HepG2 (cell line): Measurements from ENCODE around the gene CHID1. TPM values are rescaled to one million over a fixed set of nuclear protein-coding genes. Genes with fewer than 3 reads are reported as not detected.

Experiments
- DNMT3B ChIP-seq: conservative IDR thresholded peaks from 2 replicates; pipeline ENCODE4 v1.6.1; 2016; ENCODE audit warnings: missing biosample characterization, control low read depth
- FIP1L1 ChIP-seq: fragments of 200-400 bp; formaldehyde crosslinking; IDR thresholded peaks from 2 replicates; pipeline ENCODE4 v1.6.1; 2018; ENCODE audit warnings: low read depth, mild to moderate bottlenecking, low read length, moderate library complexity, borderline replicate concordance; ENCODE audit not compliant: insufficient read depth
- FOXK2 ChIP-seq: fragments of 450-650 bp; IDR thresholded peaks from 2 replicates; pipeline ENCODE4 v1.6.1; 2016
- GRHL1 ChIP-seq: sonication (generic); formaldehyde crosslinking; conservative IDR thresholded peaks from 2 replicates; pipeline ENCODE4 v1.8.0; 2022; ENCODE audit warnings: missing genetic modification reagents
- MAFG ChIP-seq: sonication (generic); formaldehyde crosslinking; IDR thresholded peaks from 2 replicates; pipeline ENCODE4 v1.5.1; 2020; ENCODE audit warnings: mild to moderate bottlenecking, missing genetic modification reagents
- NFIB ChIP-seq: sonication (generic); formaldehyde crosslinking; IDR thresholded peaks from 2 replicates; pipeline ENCODE4 v1.9.0; 2021; ENCODE audit warnings: missing genetic modification reagents, mild to moderate bottlenecking, borderline replicate concordance
- PAF1 ChIP-seq: IDR thresholded peaks from 2 replicates; pipeline ENCODE4 v1.6.1; 2016; ENCODE audit warnings: missing genetic modification reagents, missing compliant biosample characterization
- SNRNP70 ChIP-seq: fragments of 200-400 bp; formaldehyde crosslinking; IDR thresholded peaks from 2 replicates; pipeline ENCODE4 v1.6.1; 2017; ENCODE audit warnings: mild to moderate bottlenecking, low read depth, low read length, moderate library complexity
- TGIF2 ChIP-seq: IDR thresholded peaks from 2 replicates; pipeline ENCODE4 v1.6.1; 2016; ENCODE audit warnings: control low read depth, missing compliant biosample characterization
- ZNF205 ChIP-seq: IDR thresholded peaks from 2 replicates; pipeline ENCODE4 v1.6.1; 2018; ENCODE audit warnings: missing biosample characterization, missing genetic modification reagents
- ZNF414 ChIP-seq: sonication (generic); formaldehyde crosslinking; IDR thresholded peaks from 2 replicates; pipeline ENCODE4 v1.5.0; 2020; ENCODE audit warnings: missing genetic modification reagents
- ZNF44 ChIP-seq: sonication (generic); formaldehyde crosslinking; IDR thresholded peaks from 2 replicates; pipeline ENCODE4 v1.5.1; 2020; ENCODE audit warnings: mild to moderate bottlenecking, missing genetic modification reagents
- ZNF547 ChIP-seq: sonication (generic); formaldehyde crosslinking; IDR thresholded peaks from 2 replicates; pipeline ENCODE4 v1.5.1; 2020; ENCODE audit warnings: mild to moderate bottlenecking, missing genetic modification reagents
- ZNF800 ChIP-seq: sonication (generic); formaldehyde crosslinking; IDR thresholded peaks from 2 replicates; pipeline ENCODE4 v1.4.0; 2020; ENCODE audit warnings: missing genetic modification reagents
- ZNF839 ChIP-seq: sonication (generic); formaldehyde crosslinking; IDR thresholded peaks from 2 replicates; pipeline ENCODE4 v1.4.0; 2020; ENCODE audit warnings: missing genetic modification reagents, mild to moderate bottlenecking, borderline replicate concordance
- polyA plus RNA-seq, 8 experiments: library from polyadenylated mRNA; depleted of rRNA in 3 of 8; stranded (reverse) in 7 of 8; unstranded in 1 of 8; fragments of >200 nt; fragmentation: Illumina TruSeq in 4 of 8; extraction: Trizol in 4 of 8; gene quantifications; 2 replicates each; pipeline versions ENCODE4 v1.2.1 to v1.2.3, GENCODE V29; 2011 to 2016; ENCODE audit warnings: low read depth in 4 of 8, missing spikeins in 1 of 8, mixed read lengths in 1 of 8; ENCODE audit not compliant: insufficient read depth in 1 of 8
- total RNA-seq, 5 experiments: library from RNA; depleted of rRNA; stranded (reverse); fragments of >200 nt; fragmentation: Illumina TruSeq; extraction: Trizol; gene quantifications; 2 replicates each; pipeline ENCODE4 v1.2.3, GENCODE V29; 2016; ENCODE audit warnings: low read depth in 1 of 5
- TF ChIP-seq, protein P1 (sequence below): sonication (generic); formaldehyde crosslinking; IDR thresholded peaks from 2 replicates; pipeline ENCODE4 v1.4.0; 2020; ENCODE audit warnings: missing genetic modification reagents
- TF ChIP-seq, protein P2 (sequence below): sonication (generic); formaldehyde crosslinking; IDR thresholded peaks from 2 replicates; pipeline ENCODE4 v1.5.1; 2020; ENCODE audit warnings: missing genetic modification reagents, mild to moderate bottlenecking, borderline replicate concordance
- TF ChIP-seq, protein P3 (sequence below): IDR thresholded peaks from 2 replicates; pipeline ENCODE4 v1.6.1; 2016; ENCODE audit warnings: control low read depth
- TF ChIP-seq, protein P4 (sequence below): IDR thresholded peaks from 2 replicates; pipeline ENCODE4 v1.6.1; 2016; ENCODE audit warnings: low read depth, borderline replicate concordance

Gene CHID1
- total and polyA plus RNA-seq, 2 of the 13 experiments (the other 11 are each of a cell fraction or from before 2014, with no cell fraction given): 65.1 to 93.6 TPM

DNA sequence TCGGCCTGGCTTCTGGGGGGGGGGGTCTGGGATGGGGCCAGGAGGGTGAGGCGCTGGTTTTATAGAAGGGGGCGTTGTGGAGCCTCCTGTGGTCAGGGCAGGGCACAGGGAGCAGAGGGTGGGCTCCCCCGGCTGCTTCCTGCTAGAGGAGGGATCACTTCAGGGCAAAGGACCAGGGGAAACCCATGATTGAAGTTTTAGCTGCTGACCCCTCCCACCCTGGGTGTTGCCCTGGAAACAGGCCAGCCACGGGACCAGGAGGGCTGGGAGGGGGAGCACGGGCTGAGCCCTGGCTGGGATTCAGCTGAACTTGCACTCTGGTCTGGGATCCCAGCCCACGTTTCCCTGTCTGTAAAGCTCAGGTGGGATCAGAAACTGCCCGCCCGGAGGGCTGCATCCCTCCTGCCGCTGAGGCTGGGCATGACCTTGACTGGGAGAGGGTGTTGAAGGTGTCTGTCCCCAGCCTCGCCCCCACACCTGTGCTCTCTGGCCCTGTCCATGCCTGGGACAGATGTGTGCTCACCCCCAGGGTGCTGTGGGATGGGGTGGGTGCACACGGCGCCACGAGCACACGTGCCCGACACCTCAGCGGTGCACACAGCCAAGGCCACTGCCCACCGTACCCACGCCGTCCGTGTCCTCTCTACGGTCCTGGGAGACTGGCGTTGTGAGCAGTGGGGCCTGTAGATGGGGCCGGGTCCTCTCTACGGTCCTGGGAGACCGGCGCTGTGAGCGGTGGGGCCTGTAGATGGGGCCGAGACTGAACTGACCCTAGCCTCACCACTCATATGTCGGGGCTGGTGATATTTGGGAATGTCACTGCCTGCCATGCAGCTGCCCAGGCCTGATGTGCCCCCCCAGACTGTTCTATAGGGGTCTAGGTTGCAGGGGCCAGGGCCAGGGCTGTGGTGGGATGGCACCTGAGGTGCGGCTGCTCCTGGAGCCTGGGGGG is 65.6 kb downstream of the CHID1 start (continued):
- TF ChIP-seq ZNF800 (CRISPR knock-in tag) (no peak), GRHL1 (CRISPR knock-in tag) (no peak), ZNF205 (CRISPR knock-in tag) (no peak), DNMT3B (CRISPR knock-in tag) (no peak), SNRNP70 (no peak), MAFG (CRISPR knock-in tag) (no peak), ZNF839 (CRISPR knock-in tag) (no peak), ZNF414 (CRISPR knock-in tag) (peak; percentile 53; the same call in 1 of the 2 replicates), FIP1L1 (no peak), PAF1 (CRISPR knock-in tag) (no peak), ZNF547 (CRISPR knock-in tag) (no peak), ZNF44 (CRISPR knock-in tag) (no peak), NFIB (CRISPR knock-in tag) (no peak), FOXK2 (no peak), TGIF2 (no peak)
- TF ChIP-seq, protein P1, sequence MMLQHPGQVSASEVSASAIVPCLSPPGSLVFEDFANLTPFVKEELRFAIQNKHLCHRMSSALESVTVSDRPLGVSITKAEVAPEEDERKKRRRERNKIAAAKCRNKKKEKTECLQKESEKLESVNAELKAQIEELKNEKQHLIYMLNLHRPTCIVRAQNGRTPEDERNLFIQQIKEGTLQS: no peak
- TF ChIP-seq, protein P2, sequence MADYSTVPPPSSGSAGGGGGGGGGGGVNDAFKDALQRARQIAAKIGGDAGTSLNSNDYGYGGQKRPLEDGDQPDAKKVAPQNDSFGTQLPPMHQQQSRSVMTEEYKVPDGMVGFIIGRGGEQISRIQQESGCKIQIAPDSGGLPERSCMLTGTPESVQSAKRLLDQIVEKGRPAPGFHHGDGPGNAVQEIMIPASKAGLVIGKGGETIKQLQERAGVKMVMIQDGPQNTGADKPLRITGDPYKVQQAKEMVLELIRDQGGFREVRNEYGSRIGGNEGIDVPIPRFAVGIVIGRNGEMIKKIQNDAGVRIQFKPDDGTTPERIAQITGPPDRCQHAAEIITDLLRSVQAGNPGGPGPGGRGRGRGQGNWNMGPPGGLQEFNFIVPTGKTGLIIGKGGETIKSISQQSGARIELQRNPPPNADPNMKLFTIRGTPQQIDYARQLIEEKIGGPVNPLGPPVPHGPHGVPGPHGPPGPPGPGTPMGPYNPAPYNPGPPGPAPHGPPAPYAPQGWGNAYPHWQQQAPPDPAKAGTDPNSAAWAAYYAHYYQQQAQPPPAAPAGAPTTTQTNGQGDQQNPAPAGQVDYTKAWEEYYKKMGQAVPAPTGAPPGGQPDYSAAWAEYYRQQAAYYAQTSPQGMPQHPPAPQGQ (CRISPR knock-in tag): no peak
- TF ChIP-seq, protein P3, sequence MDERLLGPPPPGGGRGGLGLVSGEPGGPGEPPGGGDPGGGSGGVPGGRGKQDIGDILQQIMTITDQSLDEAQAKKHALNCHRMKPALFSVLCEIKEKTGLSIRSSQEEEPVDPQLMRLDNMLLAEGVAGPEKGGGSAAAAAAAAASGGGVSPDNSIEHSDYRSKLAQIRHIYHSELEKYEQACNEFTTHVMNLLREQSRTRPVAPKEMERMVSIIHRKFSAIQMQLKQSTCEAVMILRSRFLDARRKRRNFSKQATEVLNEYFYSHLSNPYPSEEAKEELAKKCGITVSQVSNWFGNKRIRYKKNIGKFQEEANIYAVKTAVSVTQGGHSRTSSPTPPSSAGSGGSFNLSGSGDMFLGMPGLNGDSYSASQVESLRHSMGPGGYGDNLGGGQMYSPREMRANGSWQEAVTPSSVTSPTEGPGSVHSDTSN (CRISPR knock-in tag): no peak
- TF ChIP-seq, protein P4, sequence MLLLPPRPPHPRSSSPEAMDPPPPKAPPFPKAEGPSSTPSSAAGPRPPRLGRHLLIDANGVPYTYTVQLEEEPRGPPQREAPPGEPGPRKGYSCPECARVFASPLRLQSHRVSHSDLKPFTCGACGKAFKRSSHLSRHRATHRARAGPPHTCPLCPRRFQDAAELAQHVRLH: 0 out of 2 replicates have a peak, but pooled peaks have one; percentile 25
